NT2/D1 (cell line): Measurements from ENCODE around the gene SPATA21.

ENCODE experiments used
- SUZ12 ChIP-seq: IDR thresholded peaks from 2 replicates; pipeline ENCODE4 v1.6.1; 2011; ENCODE audit not compliant: insufficient read length, insufficient read depth; ENCODE audit errors: extremely low read depth
- YY1 ChIP-seq: IDR thresholded peaks from 2 replicates; pipeline ENCODE4 v1.6.1; 2011; ENCODE audit not compliant: insufficient read length, insufficient read depth
- ZNF274 ChIP-seq: IDR thresholded peaks from 2 replicates; pipeline ENCODE4 v1.6.1; 2011; ENCODE audit warnings: mild to moderate bottlenecking, low read depth, low read length

DNA sequence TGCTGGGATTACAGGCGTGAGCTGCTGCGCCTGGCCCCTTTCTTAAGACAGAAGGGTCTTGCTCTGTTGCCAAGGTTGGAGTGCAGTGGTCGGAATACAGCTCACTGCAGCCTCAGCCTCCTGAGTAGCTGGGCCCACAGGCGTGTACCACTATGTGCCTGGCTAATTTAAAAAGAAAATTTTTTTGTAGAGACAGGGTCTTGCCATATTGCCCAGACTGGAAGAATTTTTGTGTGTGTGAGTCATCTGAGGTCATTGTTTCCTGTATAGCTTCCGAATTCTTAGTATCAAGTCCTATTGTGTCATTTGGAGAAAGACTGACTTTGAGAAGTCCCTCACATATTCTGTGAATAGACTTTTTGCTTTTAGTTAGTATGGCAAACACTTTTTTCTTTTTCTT, 65.5 kb downstream of the SPATA21 start:
- no peak for TF ChIP-seq ZNF274
- no peak for TF ChIP-seq YY1
- no peak for TF ChIP-seq SUZ12
